Effector memory CD4-positive, alpha-beta T cell (primary cell): ENCODE data around the gene TMEM87B.
"Not testable (repeated sequence)": the region's sequence is repeated elsewhere in the genome, so short reads cannot be mapped to it uniquely, and the experiment has no call there.

Experiments used
- DNase-seq, 3 donors: peaks; one replicate each; pipeline ENCODE4 v3.0.0-alpha.2; 2020
- H3K27ac ChIP-seq: 2 replicates; pipeline ENCODE4 v1.7.0; 2013; ENCODE audit warnings: mild to moderate bottlenecking, low read length, moderate library complexity; ENCODE audit not compliant: insufficient read depth, poor library complexity, severe bottlenecking
- H3K27me3 ChIP-seq: replicated peaks from 2 replicates; pipeline ENCODE4 v1.7.0; 2013; ENCODE audit warnings: mild to moderate bottlenecking, low read length; ENCODE audit not compliant: insufficient read depth, control insufficient read depth, poor library complexity, severe bottlenecking
- H3K36me3 ChIP-seq: 2 replicates; pipeline ENCODE4 v1.7.0; 2013; ENCODE audit warnings: mild to moderate bottlenecking, low read length, moderate library complexity; ENCODE audit not compliant: control insufficient read depth, insufficient read depth
- H3K4me1 ChIP-seq: 2 replicates; pipeline ENCODE4 v1.7.0; 2013; ENCODE audit warnings: low read length, mild to moderate bottlenecking; ENCODE audit not compliant: control insufficient read depth, insufficient read depth, poor library complexity, severe bottlenecking
- H3K4me3 ChIP-seq: 2 replicates; pipeline ENCODE4 v1.7.0; 2013; ENCODE audit warnings: low read length, low read depth, mild to moderate bottlenecking; ENCODE audit not compliant: insufficient read depth, poor library complexity, severe bottlenecking
- H3K9me3 ChIP-seq: 2 replicates; pipeline ENCODE4 v1.7.0; 2013; ENCODE audit warnings: mild to moderate bottlenecking, low read length, moderate library complexity; ENCODE audit not compliant: control insufficient read depth

Gene TMEM87B

GRCh38 chr2:112108178-112108832, 53.2 kb downstream of the TMEM87B start:
- DNase-seq, result no peak
- Histone ChIP-seq H3K27ac (no peak overlapping the region), H3K4me1 (no peaks in the 10 kb centered on the region), H3K27me3 (no peaks in the 10 kb centered on the region), H3K4me3 (no peak overlapping the region), H3K36me3 (peaks cover 40% of the 10 kb centered on the region), H3K9me3 (no peaks in the 10 kb centered on the region)

GRCh38 chr2:112109278-112109677, 54.2 kb downstream of the TMEM87B start:
- H3K4me3 ChIP-seq, result no peak overlapping the region
- no peak overlapping the region for H3K27ac ChIP-seq
- peaks cover 40% of the 10 kb centered on the region for H3K36me3 ChIP-seq
- H3K9me3 ChIP-seq, result no peaks in the 10 kb centered on the region
- no peak for DNase-seq
- H3K27me3 ChIP-seq, result no peaks in the 10 kb centered on the region
- H3K4me1 ChIP-seq, result no peaks in the 10 kb centered on the region

GRCh38 chr2:112110966-112111365, 55.9 kb downstream of the TMEM87B start:
- H3K36me3 ChIP-seq, result peaks cover 33% of the 10 kb centered on the region
- no peaks in the 10 kb centered on the region for H3K9me3 ChIP-seq
- no peaks in the 10 kb centered on the region for H3K27me3 ChIP-seq
- no peak for DNase-seq
- no peak overlapping the region for H3K27ac ChIP-seq
- H3K4me1 ChIP-seq, result no peaks in the 10 kb centered on the region
- no peak overlapping the region for H3K4me3 ChIP-seq

GRCh38 chr2:112113354-112113753, 58.3 kb downstream of the TMEM87B start:
- H3K36me3 ChIP-seq, result peaks cover 32% of the 10 kb centered on the region
- not testable (repeated sequence) for DNase-seq, H3K4me1 ChIP-seq, H3K27me3 ChIP-seq, H3K9me3 ChIP-seq, H3K4me3 ChIP-seq, H3K27ac ChIP-seq

- no peak overlapping the region for H3K27ac ChIP-seq
- H3K9me3 ChIP-seq, result no peaks in the 10 kb centered on the region
- DNase-seq, result no peak
Measured at GRCh38 chr2:112118148-112118547, 63.1 kb downstream of the TMEM87B start.

GRCh38 chr2:112121682-112122254, 66.7 kb downstream of the TMEM87B start:
- peak in 1 of 3 donors; percentile 11 for DNase-seq
- no peaks in the 10 kb centered on the region for H3K9me3 ChIP-seq
- H3K4me1 ChIP-seq, result no peaks in the 10 kb centered on the region
- H3K4me3 ChIP-seq, result no peak overlapping the region
- no peaks in the 10 kb centered on the region for H3K27me3 ChIP-seq
- peaks cover 10% of the 10 kb centered on the region for H3K36me3 ChIP-seq
- H3K27ac ChIP-seq, result no peak overlapping the region

More at GRCh38 chr2:112118148-112118547, 63.1 kb downstream of the TMEM87B start:
- Histone ChIP-seq H3K36me3 (peaks cover 10% of the 10 kb centered on the region), H3K27me3 (no peaks in the 10 kb centered on the region), H3K4me3 (no peak overlapping the region), H3K4me1 (no peaks in the 10 kb centered on the region)

- Histone ChIP-seq H3K4me1 (no peaks in the 10 kb centered on the region), H3K36me3 (no peaks in the 10 kb centered on the region), H3K9me3 (peaks cover 3% of the 10 kb centered on the region), H3K27ac (no peak overlapping the region), H3K4me3 (no peak overlapping the region), H3K27me3 (no peaks in the 10 kb centered on the region)
- no peak for DNase-seq
Measured at GRCh38 chr2:112129060-112129459, 74.0 kb downstream of the TMEM87B start.

GRCh38 chr2:112133344-112133743, 78.3 kb downstream of the TMEM87B start:
- H3K9me3 ChIP-seq, result peaks cover 3% of the 10 kb centered on the region
- peaks cover 3% of the 10 kb centered on the region for H3K4me1 ChIP-seq
- H3K27me3 ChIP-seq, result peaks cover 6% of the 10 kb centered on the region
- H3K27ac ChIP-seq, result no peak overlapping the region
- no peak for DNase-seq
- no peaks in the 10 kb centered on the region for H3K36me3 ChIP-seq
- no peak overlapping the region for H3K4me3 ChIP-seq

- H3K27ac ChIP-seq, result no peak overlapping the region
- peaks cover 3% of the 10 kb centered on the region for H3K4me1 ChIP-seq
- peaks cover 3% of the 10 kb centered on the region for H3K9me3 ChIP-seq
- no peaks in the 10 kb centered on the region for H3K36me3 ChIP-seq
- no peak for DNase-seq
- no peak overlapping the region for H3K4me3 ChIP-seq
- peaks cover 6% of the 10 kb centered on the region for H3K27me3 ChIP-seq
Measured at GRCh38 chr2:112134120-112134519, 79.1 kb downstream of the TMEM87B start.

GRCh38 chr2:112136096-112136495, 81.0 kb downstream of the TMEM87B start:
- no peak for DNase-seq
- Histone ChIP-seq H3K27ac (no peak overlapping the region), H3K36me3 (no peaks in the 10 kb centered on the region)

More at GRCh38 chr2:112136096-112136495, 81.0 kb downstream of the TMEM87B start:
- Histone ChIP-seq H3K27me3 (peaks cover 6% of the 10 kb centered on the region), H3K4me3 (no peak overlapping the region), H3K4me1 (peaks cover 3% of the 10 kb centered on the region), H3K9me3 (peaks cover 3% of the 10 kb centered on the region)
